Osteoblast (primary cell): ENCODE measurements around the gene SUN2. TPM values are rescaled to one million over a fixed set of nuclear protein-coding genes. Genes with fewer than 3 reads are reported as not detected.

Source experiments
- DNase-seq: peaks from one replicate; pipeline ENCODE4 v3.0.0; 2011; ENCODE audit warnings: low spot score, mixed read lengths; ENCODE audit not compliant: insufficient read length; ENCODE audit errors: missing footprints
- H2AFZ ChIP-seq: 2 replicates; pipeline ENCODE4 v1.6.0; 2011; ENCODE audit warnings: mild to moderate bottlenecking, low read length
- H3K27ac ChIP-seq: 2 replicates; pipeline ENCODE4 v1.5.1; 2011; ENCODE audit warnings: mild to moderate bottlenecking, low read depth, low read length, moderate library complexity
- H3K27me3 ChIP-seq: 2 replicates; pipeline ENCODE4 v1.6.0; 2012; ENCODE audit warnings: mild to moderate bottlenecking, control low read depth, inconsistent platforms, low read length, moderate library complexity; ENCODE audit not compliant: insufficient read depth
- H3K36me3 ChIP-seq: 2 replicates; pipeline ENCODE4 v1.5.1; 2011; ENCODE audit warnings: mild to moderate bottlenecking, low read length, control low read depth, moderate library complexity; ENCODE audit not compliant: insufficient read depth
- H3K4me1 ChIP-seq: 2 replicates; pipeline ENCODE4 v1.5.1; 2011; ENCODE audit warnings: mild to moderate bottlenecking, low read length, control low read depth, moderate library complexity; ENCODE audit not compliant: insufficient read depth
- H3K4me2 ChIP-seq: 2 replicates; pipeline ENCODE4 v1.6.0; 2011; ENCODE audit warnings: mild to moderate bottlenecking, low read length; ENCODE audit not compliant: insufficient read depth
- H3K4me3 ChIP-seq: fragments of 200-600 bp; sonication (generic); 3 replicates; pipeline ENCODE4 v1.5.1; 2012; ENCODE audit warnings: mild to moderate bottlenecking, low read length, inconsistent platforms; ENCODE audit not compliant: insufficient read depth
- H3K79me2 ChIP-seq: 2 replicates; pipeline ENCODE4 v1.6.0; 2012; ENCODE audit warnings: mild to moderate bottlenecking, low read length, control low read depth, inconsistent platforms; ENCODE audit not compliant: insufficient read depth
- H3K9me3 ChIP-seq: 2 replicates; pipeline ENCODE4 v1.5.1; 2011; ENCODE audit warnings: low read depth, low read length, control low read depth
- H4K20me1 ChIP-seq: 2 replicates; pipeline ENCODE4 v1.6.0; 2012; ENCODE audit warnings: mild to moderate bottlenecking, low read length, control low read depth; ENCODE audit not compliant: insufficient read depth
- total RNA-seq: library from RNA; depleted of rRNA; stranded (reverse); fragments of >200 nt; gene quantifications from 2 replicates; pipeline ENCODE4 v1.2.3, GENCODE V29; 2012
- TF ChIP-seq, protein P1 (sequence below): IDR thresholded peaks from 2 replicates; pipeline ENCODE4 v1.5.1; 2011; ENCODE audit warnings: mild to moderate bottlenecking, low read depth, low read length, moderate library complexity; ENCODE audit errors: extremely low read depth

Gene SUN2
- total RNA-seq, 1 donor = 105 TPM

DNA sequence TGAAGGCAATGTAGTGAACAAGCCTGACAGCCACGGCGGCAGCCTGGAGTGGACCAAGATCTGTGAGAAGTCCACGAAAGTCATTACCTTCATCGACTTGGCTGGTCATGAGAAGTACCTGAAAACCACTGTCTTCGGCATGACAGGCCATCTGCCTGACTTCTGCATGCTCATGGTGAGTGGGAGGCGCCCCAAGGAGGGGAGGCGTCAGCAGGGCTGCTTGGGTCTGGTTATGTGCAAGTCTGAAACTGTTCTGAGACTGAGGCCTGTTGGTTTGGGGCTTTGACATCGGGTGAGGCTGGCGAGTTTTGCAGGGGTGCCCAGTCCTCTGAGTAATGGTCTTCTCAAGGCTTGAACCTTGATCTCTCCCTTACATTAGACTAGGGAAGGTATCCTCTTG is 39.0 kb downstream of the SUN2 start:
- no peaks in the 10 kb centered on the region for H3K27me3 ChIP-seq
- H3K27ac ChIP-seq = no peak overlapping the region
- peaks cover 35% of the 10 kb centered on the region for H3K36me3 ChIP-seq
- H3K79me2 ChIP-seq = peaks cover 71% of the 10 kb centered on the region
- H3K9me3 ChIP-seq = no peaks in the 10 kb centered on the region
- H4K20me1 ChIP-seq = peaks cover 38% of the 10 kb centered on the region
- H2AFZ ChIP-seq = no peak overlapping the region
- no peak for DNase-seq
- no peak overlapping the region for H3K4me2 ChIP-seq
- peaks cover 13% of the 10 kb centered on the region for H3K4me1 ChIP-seq
- no peak overlapping the region for H3K4me3 ChIP-seq
- TF ChIP-seq, protein P1, sequence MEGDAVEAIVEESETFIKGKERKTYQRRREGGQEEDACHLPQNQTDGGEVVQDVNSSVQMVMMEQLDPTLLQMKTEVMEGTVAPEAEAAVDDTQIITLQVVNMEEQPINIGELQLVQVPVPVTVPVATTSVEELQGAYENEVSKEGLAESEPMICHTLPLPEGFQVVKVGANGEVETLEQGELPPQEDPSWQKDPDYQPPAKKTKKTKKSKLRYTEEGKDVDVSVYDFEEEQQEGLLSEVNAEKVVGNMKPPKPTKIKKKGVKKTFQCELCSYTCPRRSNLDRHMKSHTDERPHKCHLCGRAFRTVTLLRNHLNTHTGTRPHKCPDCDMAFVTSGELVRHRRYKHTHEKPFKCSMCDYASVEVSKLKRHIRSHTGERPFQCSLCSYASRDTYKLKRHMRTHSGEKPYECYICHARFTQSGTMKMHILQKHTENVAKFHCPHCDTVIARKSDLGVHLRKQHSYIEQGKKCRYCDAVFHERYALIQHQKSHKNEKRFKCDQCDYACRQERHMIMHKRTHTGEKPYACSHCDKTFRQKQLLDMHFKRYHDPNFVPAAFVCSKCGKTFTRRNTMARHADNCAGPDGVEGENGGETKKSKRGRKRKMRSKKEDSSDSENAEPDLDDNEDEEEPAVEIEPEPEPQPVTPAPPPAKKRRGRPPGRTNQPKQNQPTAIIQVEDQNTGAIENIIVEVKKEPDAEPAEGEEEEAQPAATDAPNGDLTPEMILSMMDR = no peak

DNA sequence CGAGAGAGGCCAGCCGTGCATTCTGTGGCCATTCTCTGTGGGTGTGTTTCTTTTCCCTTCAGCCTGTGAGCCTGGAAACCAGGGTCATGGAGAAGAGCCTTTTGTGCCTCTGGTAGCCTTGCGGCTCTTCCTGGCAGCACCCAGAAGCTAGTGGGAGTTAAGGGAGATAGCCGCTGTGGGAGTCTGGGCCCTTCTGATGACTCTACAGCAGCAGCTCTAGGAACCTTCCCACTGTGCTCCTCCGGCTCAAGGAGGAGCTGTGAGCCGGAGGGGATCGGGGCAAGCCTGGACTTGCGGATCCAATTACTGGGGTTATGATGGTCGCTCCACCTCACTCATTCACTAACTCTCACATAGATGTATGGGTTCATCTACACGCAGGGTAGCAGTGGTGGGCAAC is 39.5 kb downstream of the SUN2 start:
- TF ChIP-seq, protein P1 = no peak
- H3K4me1 ChIP-seq = peaks cover 13% of the 10 kb centered on the region
- H3K36me3 ChIP-seq = peaks cover 29% of the 10 kb centered on the region
- H3K79me2 ChIP-seq = peaks cover 73% of the 10 kb centered on the region
- H2AFZ ChIP-seq = no peak overlapping the region
- peaks cover 37% of the 10 kb centered on the region for H4K20me1 ChIP-seq
- H3K27me3 ChIP-seq = no peaks in the 10 kb centered on the region
- DNase-seq = no peak
- H3K4me3 ChIP-seq = no peak overlapping the region
- no peaks in the 10 kb centered on the region for H3K9me3 ChIP-seq
- H3K4me2 ChIP-seq = no peak overlapping the region
- H3K27ac ChIP-seq = no peak overlapping the region

DNA sequence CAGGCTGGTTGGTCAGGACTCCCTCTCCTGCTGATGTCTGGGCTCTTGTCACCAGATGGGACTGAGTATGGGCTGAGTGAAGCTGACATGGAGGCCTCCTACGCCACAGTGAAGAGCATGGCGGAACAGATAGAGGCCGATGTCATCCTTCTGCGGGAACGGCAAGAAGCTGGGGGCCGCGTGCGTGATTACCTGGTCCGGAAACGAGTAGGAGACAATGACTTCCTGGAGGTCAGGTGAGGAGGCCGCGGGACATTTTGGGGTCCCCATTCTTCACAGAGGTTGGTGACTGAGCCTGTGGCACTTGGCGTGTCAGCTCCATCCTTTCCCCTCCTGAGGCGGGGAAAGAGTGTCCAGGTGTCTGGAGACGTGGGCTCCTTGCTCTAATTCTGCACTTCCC is 39.9 kb downstream of the SUN2 start:
- H2AFZ ChIP-seq = no peak overlapping the region
- H3K4me1 ChIP-seq = peaks cover 13% of the 10 kb centered on the region
- H4K20me1 ChIP-seq = peaks cover 40% of the 10 kb centered on the region
- H3K27me3 ChIP-seq = no peaks in the 10 kb centered on the region
- no peak overlapping the region for H3K4me2 ChIP-seq
- peaks cover 77% of the 10 kb centered on the region for H3K79me2 ChIP-seq
- H3K9me3 ChIP-seq = no peaks in the 10 kb centered on the region
- no peak for DNase-seq
- no peak overlapping the region for H3K27ac ChIP-seq
- H3K36me3 ChIP-seq = peaks cover 26% of the 10 kb centered on the region
- H3K4me3 ChIP-seq = no peak overlapping the region
- TF ChIP-seq, protein P1 = no peak

DNA sequence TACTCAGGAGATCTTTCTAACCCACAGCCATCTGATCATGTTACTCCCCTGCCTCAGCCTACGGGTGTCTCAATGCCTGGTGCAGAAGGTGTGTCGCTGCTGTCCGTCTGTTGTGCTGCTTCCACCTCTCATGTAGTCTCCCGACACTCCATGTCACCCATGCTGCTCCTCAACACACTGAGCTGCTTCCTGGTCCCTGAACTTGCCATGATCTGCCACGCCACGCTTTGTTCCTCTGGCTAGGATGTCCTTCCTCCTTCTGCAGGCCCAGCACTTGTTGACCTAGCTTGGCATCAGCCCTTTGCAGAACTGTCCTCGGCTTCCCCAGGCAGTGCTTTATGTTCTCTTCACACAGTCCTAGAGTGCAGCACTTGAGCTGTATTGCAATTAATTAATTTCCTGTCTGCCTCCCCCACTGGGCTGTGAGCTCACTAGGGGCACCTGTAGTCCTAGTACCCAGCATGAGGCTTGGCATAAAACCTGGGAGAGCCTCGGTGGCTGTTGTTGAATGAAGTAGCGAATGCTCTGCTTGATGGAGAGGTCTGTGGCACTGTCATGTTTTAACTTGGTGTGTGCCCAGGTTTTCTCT is 40.5 kb downstream of the SUN2 start:
- Histone ChIP-seq H3K4me2 (no peak overlapping the region), H3K27me3 (no peaks in the 10 kb centered on the region), H3K79me2 (peaks cover 77% of the 10 kb centered on the region), H3K4me1 (peaks cover 13% of the 10 kb centered on the region), H4K20me1 (peaks cover 46% of the 10 kb centered on the region), H3K9me3 (no peaks in the 10 kb centered on the region), H3K27ac (no peak overlapping the region), H3K36me3 (peaks cover 22% of the 10 kb centered on the region), H2AFZ (no peak overlapping the region), H3K4me3 (no peak overlapping the region)
- no peak for DNase-seq
- TF ChIP-seq, protein P1 = no peak
